ENCODE measurements around the gene SCG5. TPM values are rescaled to one million over a fixed set of nuclear protein-coding genes. Genes with fewer than 3 reads are reported as not detected.

SCG5 gene
- polyA plus RNA-seq, 1 experiment, result 44.4 TPM

DNA sequence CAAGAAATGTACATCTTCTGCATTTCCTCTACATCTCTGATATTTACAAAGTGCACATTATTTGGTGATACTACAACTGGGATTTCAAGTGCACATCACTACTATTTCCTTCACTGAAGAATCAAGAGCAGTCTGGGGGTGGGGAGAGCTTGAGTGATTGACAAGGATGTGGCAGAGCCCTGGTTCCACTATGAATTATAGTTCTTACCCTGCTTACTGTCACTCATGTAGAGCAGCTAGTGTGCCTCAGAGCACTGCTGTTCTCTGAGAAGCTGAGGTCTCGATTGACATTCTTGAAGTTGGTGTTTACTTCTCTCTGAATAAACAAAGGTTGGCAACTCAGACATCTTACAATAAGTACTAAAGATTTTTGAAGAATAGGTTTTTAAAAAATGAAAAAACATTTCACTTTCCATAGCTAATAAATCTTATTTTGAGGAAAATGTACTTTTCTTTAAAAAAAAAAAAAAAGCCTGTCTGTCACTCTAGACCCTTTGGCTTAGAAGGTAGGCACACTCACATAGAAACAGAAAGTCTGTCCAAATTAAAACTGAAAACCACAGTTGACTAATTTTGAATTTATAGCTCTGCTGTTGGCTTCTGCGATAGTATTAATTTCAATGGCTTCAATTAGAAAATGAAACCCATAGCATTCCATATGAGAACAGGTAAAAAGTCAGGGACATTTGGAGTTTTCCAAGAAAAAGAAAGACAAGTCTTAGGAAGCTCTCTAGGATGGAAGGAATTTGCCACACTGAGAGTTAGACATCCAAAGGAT, 81.8 kb downstream of the SCG5 start:
- ChIA-PET CTCF (interaction anchor here (1.0 to 3.4 kb wide), 3 partner anchors 61 to 402 kb away, joined by 3 to 37 read pairs (median 4); no protein-coding TSS in a partner anchor), POLR2A (interaction anchor here (0.6 to 0.7 kb wide), 3 partner anchors 76 to 414 kb away, joined by 3 read pairs; no protein-coding TSS in a partner anchor)
- H3K27me3 ChIP-seq (ENCODE audit: control insufficient read depth, insufficient read depth, low read length), result no peaks in the 10 kb centered on the region
- peaks cover 4% of the 10 kb centered on the region; the same call in 1 of the 2 replicates for H3K9me3 ChIP-seq (ENCODE audit: control insufficient read depth, insufficient read depth, low read length)
- no peak for DNase-seq (ENCODE audit: low read depth, low spot score)
- TF ChIP-seq, protein P1, sequence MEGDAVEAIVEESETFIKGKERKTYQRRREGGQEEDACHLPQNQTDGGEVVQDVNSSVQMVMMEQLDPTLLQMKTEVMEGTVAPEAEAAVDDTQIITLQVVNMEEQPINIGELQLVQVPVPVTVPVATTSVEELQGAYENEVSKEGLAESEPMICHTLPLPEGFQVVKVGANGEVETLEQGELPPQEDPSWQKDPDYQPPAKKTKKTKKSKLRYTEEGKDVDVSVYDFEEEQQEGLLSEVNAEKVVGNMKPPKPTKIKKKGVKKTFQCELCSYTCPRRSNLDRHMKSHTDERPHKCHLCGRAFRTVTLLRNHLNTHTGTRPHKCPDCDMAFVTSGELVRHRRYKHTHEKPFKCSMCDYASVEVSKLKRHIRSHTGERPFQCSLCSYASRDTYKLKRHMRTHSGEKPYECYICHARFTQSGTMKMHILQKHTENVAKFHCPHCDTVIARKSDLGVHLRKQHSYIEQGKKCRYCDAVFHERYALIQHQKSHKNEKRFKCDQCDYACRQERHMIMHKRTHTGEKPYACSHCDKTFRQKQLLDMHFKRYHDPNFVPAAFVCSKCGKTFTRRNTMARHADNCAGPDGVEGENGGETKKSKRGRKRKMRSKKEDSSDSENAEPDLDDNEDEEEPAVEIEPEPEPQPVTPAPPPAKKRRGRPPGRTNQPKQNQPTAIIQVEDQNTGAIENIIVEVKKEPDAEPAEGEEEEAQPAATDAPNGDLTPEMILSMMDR (IDR thresholded peaks at IDR 0.05; ENCODE audit: low read depth, low read length), result no peak
- H3K27ac ChIP-seq (ENCODE audit: low read depth, low read length), result no peak overlapping the region
- peak overlapping the region; percentile 18; the same call in 1 of the 2 replicates for H3K4me3 ChIP-seq (ENCODE audit: low read depth, low read length)

DNA sequence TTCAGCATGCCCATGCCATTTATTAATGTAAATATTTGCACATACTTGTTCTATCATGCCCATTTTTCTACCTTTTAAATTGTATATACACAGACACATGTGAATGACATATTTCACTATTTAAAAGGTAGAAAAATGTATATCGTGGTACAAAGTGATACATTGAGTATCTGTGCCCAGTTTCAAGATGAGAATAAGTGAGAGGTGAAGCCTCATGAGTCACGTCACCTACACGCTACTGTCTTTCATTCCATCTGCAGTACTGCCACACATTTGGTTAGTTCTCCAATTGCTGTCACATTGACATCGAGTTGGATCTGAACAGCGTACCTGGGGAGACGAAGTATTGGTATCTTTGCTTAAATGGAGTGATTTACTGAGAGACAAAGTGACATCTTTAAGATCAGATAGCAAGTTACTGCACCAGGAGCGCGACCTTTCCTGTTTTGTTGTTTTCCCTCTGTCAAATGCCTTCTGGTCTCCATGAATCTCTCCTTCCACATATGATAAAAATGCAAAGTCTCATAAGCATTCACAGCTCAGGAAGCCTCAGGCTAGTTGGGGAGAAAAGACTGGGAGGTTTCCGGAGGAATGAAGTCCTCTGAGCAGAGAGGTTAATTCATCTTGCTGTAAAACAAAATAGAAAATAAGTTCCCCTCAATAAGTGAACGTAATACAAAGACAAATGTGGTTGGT, 88.3 kb downstream of the SCG5 start:
- H3K27ac ChIP-seq (ENCODE audit: low read depth, low read length), result peak overlapping the region; percentile 13
- no peak overlapping the region for H3K4me3 ChIP-seq (ENCODE audit: low read depth, low read length)
- ChIA-PET POLR2A (no interaction called here), CTCF (no interaction called here)
- H3K9me3 ChIP-seq (ENCODE audit: control insufficient read depth, insufficient read depth, low read length), result no peaks in the 10 kb centered on the region; the same call in 1 of the 2 replicates
- H3K27me3 ChIP-seq (ENCODE audit: control insufficient read depth, insufficient read depth, low read length), result no peaks in the 10 kb centered on the region
- TF ChIP-seq, protein P1 (IDR thresholded peaks at IDR 0.05; ENCODE audit: low read depth, low read length), result no peak
- no peak for DNase-seq (ENCODE audit: low read depth, low spot score)

DNA sequence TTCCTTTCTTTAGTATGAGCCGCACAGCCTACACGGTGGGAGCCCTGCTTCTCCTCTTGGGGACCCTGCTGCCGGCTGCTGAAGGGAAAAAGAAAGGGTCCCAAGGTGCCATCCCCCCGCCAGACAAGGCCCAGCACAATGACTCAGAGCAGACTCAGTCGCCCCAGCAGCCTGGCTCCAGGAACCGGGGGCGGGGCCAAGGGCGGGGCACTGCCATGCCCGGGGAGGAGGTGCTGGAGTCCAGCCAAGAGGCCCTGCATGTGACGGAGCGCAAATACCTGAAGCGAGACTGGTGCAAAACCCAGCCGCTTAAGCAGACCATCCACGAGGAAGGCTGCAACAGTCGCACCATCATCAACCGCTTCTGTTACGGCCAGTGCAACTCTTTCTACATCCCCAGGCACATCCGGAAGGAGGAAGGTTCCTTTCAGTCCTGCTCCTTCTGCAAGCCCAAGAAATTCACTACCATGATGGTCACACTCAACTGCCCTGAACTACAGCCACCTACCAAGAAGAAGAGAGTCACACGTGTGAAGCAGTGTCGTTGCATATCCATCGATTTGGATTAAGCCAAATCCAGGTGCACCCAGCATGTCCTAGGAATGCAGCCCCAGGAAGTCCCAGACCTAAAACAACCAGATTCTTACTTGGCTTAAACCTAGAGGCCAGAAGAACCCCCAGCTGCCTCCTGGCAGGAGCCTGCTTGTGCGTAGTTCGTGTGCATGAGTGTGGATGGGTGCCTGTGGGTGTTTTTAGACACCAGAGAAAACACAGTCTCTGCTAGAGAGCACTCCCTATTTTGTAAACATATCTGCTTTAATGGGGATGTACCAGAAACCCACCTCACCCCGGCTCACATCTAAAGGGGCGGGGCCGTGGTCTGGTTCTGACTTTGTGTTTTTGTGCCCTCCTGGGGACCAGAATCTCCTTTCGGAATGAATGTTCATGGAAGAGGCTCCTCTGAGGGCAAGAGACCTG, 89.5 kb downstream of the SCG5 start:
- ChIA-PET POLR2A (no interaction called here), CTCF (no interaction called here)
- H3K4me3 ChIP-seq (ENCODE audit: low read depth, low read length), result peak overlapping the region; percentile 17; the same call in 1 of the 2 replicates
- no peak for DNase-seq (ENCODE audit: low read depth, low spot score)
- no peaks in the 10 kb centered on the region; the same call in 1 of the 2 replicates for H3K9me3 ChIP-seq (ENCODE audit: control insufficient read depth, insufficient read depth, low read length)
- H3K27me3 ChIP-seq (ENCODE audit: control insufficient read depth, insufficient read depth, low read length), result no peaks in the 10 kb centered on the region
- TF ChIP-seq, protein P1 (IDR thresholded peaks at IDR 0.05; ENCODE audit: low read depth, low read length), result no peak
- peak overlapping the region; percentile 55 for H3K27ac ChIP-seq (ENCODE audit: low read depth, low read length)

DNA sequence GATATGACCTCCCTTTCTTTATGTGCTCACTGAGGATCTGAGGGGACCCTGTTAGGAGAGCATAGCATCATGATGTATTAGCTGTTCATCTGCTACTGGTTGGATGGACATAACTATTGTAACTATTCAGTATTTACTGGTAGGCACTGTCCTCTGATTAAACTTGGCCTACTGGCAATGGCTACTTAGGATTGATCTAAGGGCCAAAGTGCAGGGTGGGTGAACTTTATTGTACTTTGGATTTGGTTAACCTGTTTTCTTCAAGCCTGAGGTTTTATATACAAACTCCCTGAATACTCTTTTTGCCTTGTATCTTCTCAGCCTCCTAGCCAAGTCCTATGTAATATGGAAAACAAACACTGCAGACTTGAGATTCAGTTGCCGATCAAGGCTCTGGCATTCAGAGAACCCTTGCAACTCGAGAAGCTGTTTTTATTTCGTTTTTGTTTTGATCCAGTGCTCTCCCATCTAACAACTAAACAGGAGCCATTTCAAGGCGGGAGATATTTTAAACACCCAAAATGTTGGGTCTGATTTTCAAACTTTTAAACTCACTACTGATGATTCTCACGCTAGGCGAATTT, 91.2 kb downstream of the SCG5 start:
- CTCF ChIA-PET, result interaction anchor here (0.9 kb wide), 2 partner anchors 11 to 71 kb away, joined by 3 read pairs; no protein-coding TSS in a partner anchor
- H3K27ac ChIP-seq (ENCODE audit: low read depth, low read length), result no peak overlapping the region
- no peak for DNase-seq (ENCODE audit: low read depth, low spot score)
- no peaks in the 10 kb centered on the region; the same call in 1 of the 2 replicates for H3K9me3 ChIP-seq (ENCODE audit: control insufficient read depth, insufficient read depth, low read length)
- no peaks in the 10 kb centered on the region for H3K27me3 ChIP-seq (ENCODE audit: control insufficient read depth, insufficient read depth, low read length)
- POLR2A ChIA-PET, result no interaction called here
- TF ChIP-seq, protein P1 (IDR thresholded peaks at IDR 0.05; ENCODE audit: low read depth, low read length), result no peak
- no peak overlapping the region for H3K4me3 ChIP-seq (ENCODE audit: low read depth, low read length)

Measured in AG04450 (cell line).